WTC11 (cell line): ENCODE measurements around the gene BLMH. TPM values are rescaled to one million over a fixed set of nuclear protein-coding genes. Genes with fewer than 3 reads are reported as not detected.
"Not testable (repeated sequence)": the region's sequence is repeated elsewhere in the genome, so short reads cannot be mapped to it uniquely, and the experiment has no call there.

Experiments
- ATAC-seq: fragments of 200-7000 bp; cut with Tn5 transposase; 2 replicates; pipeline ENCODE4 v1.10.0; 2021; ENCODE audit warnings: mild to moderate bottlenecking, moderate library complexity
- CTCF ChIA-PET: fragments of 300-600 bp; sonication (Branson Sonifier 250); formaldehyde crosslinking; loops from one replicate; lab custom pipeline; 2021; ENCODE audit warnings: antibody characterized with exemption; lab: Charles Lee
- POLR2A ChIA-PET: fragments of 350-600 bp; sonication (Branson Sonifier 250); formaldehyde crosslinking; loops from one replicate; lab custom pipeline; 2021; ENCODE audit warnings: antibody characterized with exemption; lab: Charles Lee
- DNase-seq: peaks from one replicate; pipeline ENCODE4 v3.0.0; 2021; ENCODE audit warnings: low spot score
- H3K27ac Mint-ChIP-seq: 2 replicates; pipeline ENCODE4 v1.8.0; 2021; ENCODE audit warnings: mixed read lengths
- H3K27me3 Mint-ChIP-seq: 2 replicates; pipeline ENCODE4 v1.8.0; 2021; ENCODE audit warnings: low read depth, mild to moderate bottlenecking, moderate library complexity, mixed read lengths
- H3K36me3 Mint-ChIP-seq: 2 replicates; pipeline ENCODE4 v1.8.0; 2021; ENCODE audit warnings: mixed read lengths
- H3K4me1 Mint-ChIP-seq: 2 replicates; pipeline ENCODE4 v1.8.0; 2022; ENCODE audit warnings: mixed read lengths
- H3K4me3 Mint-ChIP-seq: 2 replicates; pipeline ENCODE4 v1.8.0; 2021; ENCODE audit warnings: mild to moderate bottlenecking, moderate library complexity, mixed read lengths
- H3K9me3 Mint-ChIP-seq: 2 replicates; pipeline ENCODE4 v1.8.0; 2021; ENCODE audit warnings: mixed read lengths
- AFF4 ChIP-seq: sonication (generic); formaldehyde crosslinking; IDR thresholded peaks from 2 replicates; pipeline ENCODE4 v1.8.1; 2023; ENCODE audit warnings: mild to moderate bottlenecking, missing genetic modification reagents, borderline replicate concordance
- ATF2 ChIP-seq: sonication (generic); formaldehyde crosslinking; IDR thresholded peaks from 2 replicates; pipeline ENCODE4 v1.8.1; 2022; ENCODE audit warnings: low read depth, missing genetic modification reagents, borderline replicate concordance
- ATF6 ChIP-seq: sonication (generic); formaldehyde crosslinking; IDR thresholded peaks from 2 replicates; pipeline ENCODE4 v1.8.1; 2023; ENCODE audit warnings: mild to moderate bottlenecking, missing genetic modification reagents
- CTCF ChIP-seq: fragments of 200-600 bp; IDR thresholded peaks from 2 replicates; pipeline ENCODE4 v1.8.0; 2022; ENCODE audit warnings: antibody characterized with exemption
- FOXP1 ChIP-seq: sonication (generic); formaldehyde crosslinking; IDR thresholded peaks from 2 replicates; pipeline ENCODE4 v1.8.0; 2022; ENCODE audit warnings: missing genetic modification reagents, mild to moderate bottlenecking, moderate library complexity, borderline replicate concordance
- GRHL2 ChIP-seq: fragments of 250-450 bp; sonication (Bioruptor Pico); IDR thresholded peaks from 2 replicates; pipeline ENCODE4 v1.8.0; 2022; ENCODE audit warnings: mild to moderate bottlenecking, moderate library complexity; ENCODE audit not compliant: insufficient replicate concordance, severe bottlenecking
- IRF1 ChIP-seq: sonication (generic); formaldehyde crosslinking; IDR thresholded peaks from 2 replicates; pipeline ENCODE4 v1.8.0; 2023; ENCODE audit warnings: missing genetic modification reagents
- MAX ChIP-seq: sonication (generic); formaldehyde crosslinking; IDR thresholded peaks from 2 replicates; pipeline ENCODE4 v1.8.0; 2022; ENCODE audit warnings: mild to moderate bottlenecking, missing genetic modification reagents
- NFYB ChIP-seq: sonication (generic); formaldehyde crosslinking; conservative IDR thresholded peaks from 2 replicates; pipeline ENCODE4 v1.8.0; 2022; ENCODE audit warnings: low read depth, missing genetic modification reagents
- PRRX2 ChIP-seq: fragments of 250-450 bp; sonication (Bioruptor Pico); IDR thresholded peaks from 2 replicates; pipeline ENCODE4 v1.8.0; 2021; ENCODE audit warnings: mild to moderate bottlenecking
- RELA ChIP-seq: sonication (generic); formaldehyde crosslinking; IDR thresholded peaks from 2 replicates; pipeline ENCODE4 v1.8.1; 2022; ENCODE audit warnings: missing genetic modification reagents, mild to moderate bottlenecking, borderline replicate concordance
- USF1 ChIP-seq: sonication (generic); formaldehyde crosslinking; IDR thresholded peaks from 2 replicates; pipeline ENCODE4 v1.8.0; 2022; ENCODE audit warnings: mild to moderate bottlenecking, missing genetic modification reagents
- ZBTB21 ChIP-seq: sonication (generic); formaldehyde crosslinking; IDR thresholded peaks from 2 replicates; pipeline ENCODE4 v1.8.1; 2023; ENCODE audit warnings: mild to moderate bottlenecking, missing genetic modification reagents, borderline replicate concordance
- total RNA-seq: library from RNA; stranded (reverse); gene quantifications from 3 replicates; pipeline ENCODE4 v1.2.3, GENCODE V29; 2021

BLMH gene
- total RNA-seq, 1 experiment from 2014 or later = 63.9 TPM

GRCh38 chr17:30203471-30203981 is 88.2 kb downstream of the BLMH start:
- Mint-ChIP-seq H3K4me3 (no peak overlapping the region), H3K9me3 (no peaks in the 10 kb centered on the region), H3K36me3 (no peaks in the 10 kb centered on the region), H3K27me3 (no peaks in the 10 kb centered on the region), H3K4me1 (0 out of 2 replicates have a peak, but pooled peaks cover 4% of the 10 kb centered on the region), H3K27ac (no peak overlapping the region)
- ChIA-PET POLR2A (interaction anchor here (0.6 kb wide), 1 partner anchor 52 kb away, joined by 5 read pairs; no protein-coding TSS in a partner anchor), CTCF (interaction anchor here (0.6 to 1.8 kb wide), 15 partner anchors 9 to 274 kb away, joined by 3 to 14 read pairs (median 4); partner anchors contain the start of gene GOSR1)
- ATAC-seq = peak; percentile 98
- no peak for TF ChIP-seq FOXP1 (CRISPR knock-in tag)
- TF ChIP-seq IRF1 (CRISPR knock-in tag) = no peak
- no peak for TF ChIP-seq PRRX2 (CRISPR knock-in tag)
- TF ChIP-seq GRHL2 (CRISPR knock-in tag) = no peak
- TF ChIP-seq MAX (CRISPR knock-in tag) = no peak
- TF ChIP-seq AFF4 (CRISPR knock-in tag) = no peak
- TF ChIP-seq NFYB (CRISPR knock-in tag) = no peak
- TF ChIP-seq ATF6 = no peak
- DNase-seq = peak; percentile 49

GRCh38 chr17:30200656-30201055 is 91.1 kb downstream of the BLMH start:
- H3K27me3 Mint-ChIP-seq, DNase-seq, H3K9me3 Mint-ChIP-seq, H3K36me3 Mint-ChIP-seq, POLR2A ChIA-PET, H3K4me1 Mint-ChIP-seq, H3K4me3 Mint-ChIP-seq, ATAC-seq, H3K27ac Mint-ChIP-seq: not testable (repeated sequence)
- CTCF ChIA-PET = interaction anchor here (1.2 kb wide), 1 partner anchor 36 kb away, joined by 5 read pairs; no protein-coding TSS in a partner anchor

- Mint-ChIP-seq H3K4me1 (0 out of 2 replicates have a peak, but pooled peaks cover 4% of the 10 kb centered on the region), H3K4me3 (no peak overlapping the region), H3K36me3 (no peaks in the 10 kb centered on the region), H3K9me3 (no peaks in the 10 kb centered on the region), H3K27ac (no peak overlapping the region), H3K27me3 (no peaks in the 10 kb centered on the region)
- ChIA-PET CTCF (interaction anchor here (1.5 kb wide), 1 partner anchor 36 kb away, joined by 4 read pairs; no protein-coding TSS in a partner anchor), POLR2A (no interaction called here)
- no peak for DNase-seq
- no peak for ATAC-seq
- TF ChIP-seq CTCF (no peak), USF1 (CRISPR knock-in tag) (no peak), IRF1 (CRISPR knock-in tag) (no peak), ATF2 (CRISPR knock-in tag) (no peak), ZBTB21 (CRISPR knock-in tag) (no peak), RELA (no peak), NFYB (CRISPR knock-in tag) (no peak)
Observed at GRCh38 chr17:30200106-30200505, 91.6 kb downstream of the BLMH start.
